ENCODE data around the gene C11orf21. TPM values are rescaled to one million over a fixed set of nuclear protein-coding genes. Genes with fewer than 3 reads are reported as not detected.

C11orf21 gene
- total and polyA plus RNA-seq, 2 experiments from 2014 or later = not detected

GRCh38 chr11:2259897-2260451 is 41.7 kb downstream of the C11orf21 start:
- Histone ChIP-seq H4K20me1 (ENCODE audit: insufficient read depth) (no peaks in the 10 kb centered on the region), H3K4me1 (ENCODE audit: insufficient read depth) (no peaks in the 10 kb centered on the region), H3K27ac (no peak overlapping the region), H3K79me2 (ENCODE audit: insufficient read depth) (no peaks in the 10 kb centered on the region), H3K36me3 (ENCODE audit: low read depth) (no peaks in the 10 kb centered on the region), H3K9me2 (ENCODE audit: insufficient read depth) (no peaks in the 10 kb centered on the region), H3F3A (ENCODE audit: insufficient read depth) (no peaks in the 10 kb centered on the region), H2AFZ (no peak overlapping the region), H3K4me3 (no peak overlapping the region), H3K4me2 (ENCODE audit: unreplicated experiment) (no peak overlapping the region), H3K9ac (no peak overlapping the region), H3K9me3 (ENCODE audit: low read depth) (no peaks in the 10 kb centered on the region), H3K27me3 (replicated peaks; ENCODE audit: insufficient read depth) (peaks cover 7% of the 10 kb centered on the region)
- in situ Hi-C loops (cut with MboI) = no loop called here
- no peak for DNase-seq
- WGBS, 2 experiments (ENCODE audit: low coverage in 1 of 2, low lambda C conversion rate in 2 of 2, missing lambda C conversion rate in 2 of 2) = 33 to 39% methylated on average over 11 to 12 of the region's 12 CpGs
- TF ChIP-seq EZH2 (IDR thresholded peaks at IDR 0.05; ENCODE audit: insufficient read depth, poor library complexity, severe bottlenecking) = no peak
- TF ChIP-seq EZH2phosphoT487 (IDR thresholded peaks at IDR 0.05; ENCODE audit: insufficient read depth, low read depth) = no peak

GRCh38 chr11:2259466-2259830 is 42.3 kb downstream of the C11orf21 start:
- no peaks in the 10 kb centered on the region for H4K20me1 ChIP-seq (ENCODE audit: insufficient read depth)
- no peaks in the 10 kb centered on the region for H3K9me2 ChIP-seq (ENCODE audit: insufficient read depth)
- peaks cover 7% of the 10 kb centered on the region for H3K27me3 ChIP-seq (replicated peaks; ENCODE audit: insufficient read depth)
- no peaks in the 10 kb centered on the region for H3K36me3 ChIP-seq (ENCODE audit: low read depth)
- no peak overlapping the region for H2AFZ ChIP-seq
- in situ Hi-C loops (cut with MboI) = no loop called here
- no peaks in the 10 kb centered on the region for H3K79me2 ChIP-seq (ENCODE audit: insufficient read depth)
- TF ChIP-seq EZH2 (IDR thresholded peaks at IDR 0.05; ENCODE audit: insufficient read depth, poor library complexity, severe bottlenecking) = no peak
- H3K4me1 ChIP-seq (ENCODE audit: insufficient read depth) = no peaks in the 10 kb centered on the region
- no peaks in the 10 kb centered on the region for H3K9me3 ChIP-seq (ENCODE audit: low read depth)
- H3F3A ChIP-seq (ENCODE audit: insufficient read depth) = no peaks in the 10 kb centered on the region
- H3K9ac ChIP-seq = no peak overlapping the region
- no peak for DNase-seq
- WGBS, 2 experiments (ENCODE audit: low coverage in 1 of 2, low lambda C conversion rate in 2 of 2, missing lambda C conversion rate in 2 of 2) = 47 to 50% methylated on average over 8 of the region's 8 CpGs
- no peak overlapping the region for H3K4me3 ChIP-seq
- H3K27ac ChIP-seq = no peak overlapping the region
- no peak overlapping the region for H3K4me2 ChIP-seq (ENCODE audit: unreplicated experiment)

GRCh38 chr11:2258501-2259465 is 42.9 kb downstream of the C11orf21 start:
- Histone ChIP-seq H3K36me3 (ENCODE audit: low read depth) (no peaks in the 10 kb centered on the region), H2AFZ (no peak overlapping the region), H3K4me3 (no peak overlapping the region), H3K9ac (no peak overlapping the region), H3F3A (ENCODE audit: insufficient read depth) (no peaks in the 10 kb centered on the region), H3K27me3 (replicated peaks; ENCODE audit: insufficient read depth) (peaks cover 11% of the 10 kb centered on the region; the same call in 1 of the 2 replicates), H3K9me3 (ENCODE audit: low read depth) (no peaks in the 10 kb centered on the region), H3K4me1 (ENCODE audit: insufficient read depth) (no peaks in the 10 kb centered on the region), H3K27ac (no peak overlapping the region), H3K79me2 (ENCODE audit: insufficient read depth) (no peaks in the 10 kb centered on the region), H3K9me2 (ENCODE audit: insufficient read depth) (no peaks in the 10 kb centered on the region), H4K20me1 (ENCODE audit: insufficient read depth) (no peaks in the 10 kb centered on the region), H3K4me2 (ENCODE audit: unreplicated experiment) (no peak overlapping the region)
- WGBS, 2 experiments (ENCODE audit: low coverage in 1 of 2, low lambda C conversion rate in 2 of 2, missing lambda C conversion rate in 2 of 2) = 55 to 64% methylated on average over 29 of the region's 29 CpGs
- DNase-seq = no peak
- TF ChIP-seq EZH2phosphoT487 (IDR thresholded peaks at IDR 0.05; ENCODE audit: insufficient read depth, low read depth) (no peak), EZH2 (IDR thresholded peaks at IDR 0.05; ENCODE audit: insufficient read depth, poor library complexity, severe bottlenecking) (no peak)
- in situ Hi-C loops (cut with MboI) = no loop called here

- DNase-seq = no peak
- Histone ChIP-seq H3K4me1 (ENCODE audit: insufficient read depth) (no peaks in the 10 kb centered on the region), H3K4me2 (ENCODE audit: unreplicated experiment) (no peak overlapping the region), H3K27ac (no peak overlapping the region), H3K27me3 (replicated peaks; ENCODE audit: insufficient read depth) (peaks cover 24% of the 10 kb centered on the region), H3K9me2 (ENCODE audit: insufficient read depth) (no peaks in the 10 kb centered on the region), H2AFZ (no peak overlapping the region), H3K4me3 (no peak overlapping the region), H3K36me3 (ENCODE audit: low read depth) (no peaks in the 10 kb centered on the region), H3K9ac (no peak overlapping the region), H3K79me2 (ENCODE audit: insufficient read depth) (no peaks in the 10 kb centered on the region), H4K20me1 (ENCODE audit: insufficient read depth) (no peaks in the 10 kb centered on the region), H3F3A (ENCODE audit: insufficient read depth) (no peaks in the 10 kb centered on the region), H3K9me3 (ENCODE audit: low read depth) (no peaks in the 10 kb centered on the region)
- 70 to 78% methylated on average over 24 to 31 of the region's 31 CpGs for WGBS, 2 experiments (ENCODE audit: low coverage in 1 of 2, low lambda C conversion rate in 2 of 2, missing lambda C conversion rate in 2 of 2)
- TF ChIP-seq EZH2 (IDR thresholded peaks at IDR 0.05; ENCODE audit: insufficient read depth, poor library complexity, severe bottlenecking) = no peak
- TF ChIP-seq EZH2phosphoT487 (IDR thresholded peaks at IDR 0.05; ENCODE audit: insufficient read depth, low read depth) = no peak
- in situ Hi-C loops (cut with MboI) = no loop called here
These were observed 44.6 kb downstream of the C11orf21 start for GRCh38 chr11:2256951-2257700.

All from GM23248 (cell line).